PC-3 (cell line): Measurements from ENCODE around the gene CCDC92.

Experiments
- EZH2 ChIP-seq: fragments of 300-600 bp; sonication (generic); IDR thresholded peaks from one replicate; pipeline ENCODE4 v1.6.1; 2017; ENCODE audit warnings: antibody characterized with exemption, mild to moderate bottlenecking, low read length; ENCODE audit not compliant: unreplicated experiment
- TF ChIP-seq, protein P1 (sequence below): fragments of 300-600 bp; sonication (generic); conservative IDR thresholded peaks from 2 replicates; pipeline ENCODE4 v1.5.1; 2017; ENCODE audit warnings: antibody characterized with exemption, low read depth, mild to moderate bottlenecking, low read length

DNA sequence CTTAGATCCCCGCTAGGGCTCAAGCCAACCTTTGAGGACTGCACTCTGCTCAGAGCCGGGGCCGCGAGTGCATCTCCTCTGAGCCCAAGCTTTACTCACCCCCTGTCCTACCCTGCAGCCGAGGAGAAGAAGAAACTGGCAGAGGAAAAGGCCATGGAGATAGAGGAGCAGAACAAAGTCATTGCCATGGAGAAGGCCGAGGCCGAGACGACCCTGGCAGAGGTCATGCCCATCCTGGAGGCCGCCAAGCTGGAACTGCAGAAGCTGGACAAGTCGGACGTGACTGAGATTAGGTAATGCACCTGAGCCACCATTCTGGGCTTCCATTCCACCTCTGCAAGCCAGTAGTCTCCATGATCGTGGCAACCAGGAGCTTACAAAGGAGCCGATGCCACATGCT, 69.8 kb downstream of the CCDC92 start:
- TF ChIP-seq, protein P1, sequence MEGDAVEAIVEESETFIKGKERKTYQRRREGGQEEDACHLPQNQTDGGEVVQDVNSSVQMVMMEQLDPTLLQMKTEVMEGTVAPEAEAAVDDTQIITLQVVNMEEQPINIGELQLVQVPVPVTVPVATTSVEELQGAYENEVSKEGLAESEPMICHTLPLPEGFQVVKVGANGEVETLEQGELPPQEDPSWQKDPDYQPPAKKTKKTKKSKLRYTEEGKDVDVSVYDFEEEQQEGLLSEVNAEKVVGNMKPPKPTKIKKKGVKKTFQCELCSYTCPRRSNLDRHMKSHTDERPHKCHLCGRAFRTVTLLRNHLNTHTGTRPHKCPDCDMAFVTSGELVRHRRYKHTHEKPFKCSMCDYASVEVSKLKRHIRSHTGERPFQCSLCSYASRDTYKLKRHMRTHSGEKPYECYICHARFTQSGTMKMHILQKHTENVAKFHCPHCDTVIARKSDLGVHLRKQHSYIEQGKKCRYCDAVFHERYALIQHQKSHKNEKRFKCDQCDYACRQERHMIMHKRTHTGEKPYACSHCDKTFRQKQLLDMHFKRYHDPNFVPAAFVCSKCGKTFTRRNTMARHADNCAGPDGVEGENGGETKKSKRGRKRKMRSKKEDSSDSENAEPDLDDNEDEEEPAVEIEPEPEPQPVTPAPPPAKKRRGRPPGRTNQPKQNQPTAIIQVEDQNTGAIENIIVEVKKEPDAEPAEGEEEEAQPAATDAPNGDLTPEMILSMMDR, result no peak
- no peak for TF ChIP-seq EZH2
